Measurements from ENCODE around the gene PLIN3.
A peak's percentile ranks its signal among the peaks of the same experiment; 100 is the strongest.

PLIN3 gene

GRCh38 chr19:4811328-4812131, 55.9 kb downstream of the PLIN3 start (continued):
- no peak for TF ChIP-seq ZNF10 (tag by site-specific recombination; IDR thresholded peaks at IDR 0.05)
- no peak for TF ChIP-seq ZNF776 (tag by site-specific recombination; IDR thresholded peaks at IDR 0.05; ENCODE audit: borderline replicate concordance)
- no peak for TF ChIP-seq ZNF777 (tag by site-specific recombination; IDR thresholded peaks at IDR 0.05; ENCODE audit: borderline replicate concordance)
- no peak for TF ChIP-seq ZSCAN4 (tag by site-specific recombination; IDR thresholded peaks at IDR 0.05)
- peak; percentile 99 for TF ChIP-seq ZNF513 (tag by site-specific recombination; IDR thresholded peaks at IDR 0.05)
- TF ChIP-seq KLF8 (tag by site-specific recombination; IDR thresholded peaks at IDR 0.05), result no peak; the same call in 1 of the 2 replicates
- no peak for TF ChIP-seq ZNF416 (tag by site-specific recombination; IDR thresholded peaks at IDR 0.05)
- TF ChIP-seq ZNF157 (tag by site-specific recombination; IDR thresholded peaks at IDR 0.05), result no peak
- no peak; the same call in 1 of the 2 replicates for TF ChIP-seq ZIC2 (tag by site-specific recombination; IDR thresholded peaks at IDR 0.05)
- no peak for TF ChIP-seq ZNF26 (tag by site-specific recombination; IDR thresholded peaks at IDR 0.05)
- no peak for TF ChIP-seq ZNF18 (tag by site-specific recombination; IDR thresholded peaks at IDR 0.05)
- no peak for TF ChIP-seq RBAK (tag by site-specific recombination; IDR thresholded peaks at IDR 0.05)
- no peak for TF ChIP-seq ZNF449 (tag by site-specific recombination; IDR thresholded peaks at IDR 0.05)
- TF ChIP-seq ZNF555 (tag by site-specific recombination; conservative IDR thresholded peaks at IDR 0.05), result no peak
- TF ChIP-seq ZNF768 (tag by site-specific recombination; IDR thresholded peaks at IDR 0.05), result no peak
- no peak for TF ChIP-seq ZNF202 (tag by site-specific recombination; IDR thresholded peaks at IDR 0.05; ENCODE audit: borderline replicate concordance)
- no peak for TF ChIP-seq ZNF155 (tag by site-specific recombination; IDR thresholded peaks at IDR 0.05)
- TF ChIP-seq ZNF571 (tag by site-specific recombination; IDR thresholded peaks at IDR 0.05), result no peak
- TF ChIP-seq ZNF121 (tag by site-specific recombination; IDR thresholded peaks at IDR 0.05), result 0 out of 2 replicates have a peak, but pooled peaks have one; percentile 22
- no peak for TF ChIP-seq ZNF529 (tag by site-specific recombination; IDR thresholded peaks at IDR 0.05; ENCODE audit: insufficient replicate concordance)
- TF ChIP-seq ZNF626 (tag by site-specific recombination; IDR thresholded peaks at IDR 0.05), result no peak
- TF ChIP-seq ZFP69B (tag by site-specific recombination; IDR thresholded peaks at IDR 0.05), result no peak
- no peak for TF ChIP-seq ZNF658 (tag by site-specific recombination; IDR thresholded peaks at IDR 0.05)
- no peak for TF ChIP-seq ZNF585B (tag by site-specific recombination; IDR thresholded peaks at IDR 0.05)
- 0 out of 2 replicates have a peak, but pooled peaks have one; percentile 16 for TF ChIP-seq ZNF692 (tag by site-specific recombination; IDR thresholded peaks at IDR 0.05)
- TF ChIP-seq WT1 (tag by site-specific recombination; IDR thresholded peaks at IDR 0.05), result no peak
- TF ChIP-seq ZNF654 (tag by site-specific recombination; IDR thresholded peaks at IDR 0.05; ENCODE audit: low read depth), result peak; percentile 36
- no peak for TF ChIP-seq ZNF792 (tag by site-specific recombination; IDR thresholded peaks at IDR 0.05)
- TF ChIP-seq ZNF391 (tag by site-specific recombination; IDR thresholded peaks at IDR 0.05; ENCODE audit: borderline replicate concordance, low read depth), result no peak
- TF ChIP-seq SP7 (tag by site-specific recombination; IDR thresholded peaks at IDR 0.05), result peak; percentile 61
- TF ChIP-seq ZNF624 (tag by site-specific recombination; IDR thresholded peaks at IDR 0.05), result no peak
